Ovary (tissue), 3 donors: ENCODE results near the gene LDLRAD4.

ENCODE experiments used
- CTCF ChIP-seq, 3 donors: fragments of 450-650 bp in 2 of 3; fragments of 200-600 bp in 1 of 3; IDR thresholded peaks; one replicate each; pipeline versions ENCODE4 v1.5.1 to v1.8.0; 2016 to 2022; ENCODE audit warnings: antibody characterized with exemption in 3 of 3, mild to moderate bottlenecking in 1 of 3
- EP300 ChIP-seq: sonication (generic); formaldehyde crosslinking; IDR thresholded peaks from one replicate; pipeline ENCODE4 v1.6.1; 2017; ENCODE audit warnings: antibody characterized with exemption
- POLR2A ChIP-seq: fragments of 450-650 bp; IDR thresholded peaks from one replicate; pipeline ENCODE4 v1.6.1; 2017; ENCODE audit warnings: antibody characterized with exemption, mild to moderate bottlenecking, moderate library complexity
- donor health status: DM: no; HTN: no; CAD: no.

- TF ChIP-seq CTCF (IDR thresholded peaks at IDR 0.05) (no peak), POLR2A (no peak), EP300 (no peak)
Observed at GRCh38 chr18:13424363-13424762, 205.8 kb downstream of the LDLRAD4 start.
